MM.1S (cell line): ENCODE data around the gene ENTPD2.

Source experiments
- DNase-seq: peaks from one replicate; pipeline ENCODE4 v3.0.0-alpha.2; 2015
- H2AFZ ChIP-seq: fragments of 300-600 bp; sonication (generic); 2 replicates; pipeline ENCODE4 v1.6.0; 2016; ENCODE audit warnings: antibody characterized with exemption, low read length
- H3F3A ChIP-seq: fragments of 300-600 bp; sonication (generic); 2 replicates; pipeline ENCODE4 v1.6.1; 2016; ENCODE audit warnings: mild to moderate bottlenecking, antibody characterized with exemption, low read length, moderate library complexity, mixed read lengths; ENCODE audit not compliant: insufficient read depth
- H3K27ac ChIP-seq: fragments of 300-600 bp; sonication (generic); 2 replicates; pipeline ENCODE4 v1.5.1; 2016; ENCODE audit warnings: mild to moderate bottlenecking, low read length
- H3K27me3 ChIP-seq: fragments of 300-600 bp; sonication (generic); replicated peaks from 2 replicates; pipeline ENCODE4 v1.6.0; 2016; ENCODE audit warnings: low read length; ENCODE audit not compliant: insufficient read depth
- H3K36me3 ChIP-seq: fragments of 300-600 bp; sonication (generic); replicated peaks from 2 replicates; pipeline ENCODE4 v1.6.1; 2016; ENCODE audit warnings: mild to moderate bottlenecking, low read length, mixed read lengths; ENCODE audit not compliant: insufficient read depth
- H3K4me1 ChIP-seq: fragments of 300-600 bp; sonication (generic); 2 replicates; pipeline ENCODE4 v1.6.1; 2016; ENCODE audit warnings: low read length, mixed read lengths
- H3K4me2 ChIP-seq: fragments of 300-600 bp; sonication (generic); 2 replicates; pipeline ENCODE4 v1.6.0; 2016; ENCODE audit warnings: low read depth, low read length
- H3K4me3 ChIP-seq: fragments of 300-600 bp; sonication (generic); 2 replicates; pipeline ENCODE4 v1.5.1; 2016; ENCODE audit warnings: low read length, mixed read lengths
- H3K79me2 ChIP-seq: fragments of 300-600 bp; sonication (generic); 2 replicates; pipeline ENCODE4 v1.6.1; 2016; ENCODE audit warnings: mixed run types, low read length, mixed read lengths
- H3K9ac ChIP-seq: fragments of 300-600 bp; sonication (generic); 2 replicates; pipeline ENCODE4 v1.6.1; 2016; ENCODE audit warnings: low read length, mixed read lengths
- H3K9me2 ChIP-seq: fragments of 300-600 bp; sonication (generic); replicated peaks from 2 replicates; pipeline ENCODE4 v1.6.1; 2016; ENCODE audit warnings: mild to moderate bottlenecking, low read length, mixed read lengths; ENCODE audit not compliant: insufficient read depth
- H3K9me3 ChIP-seq: fragments of 300-600 bp; sonication (generic); replicated peaks from 2 replicates; pipeline ENCODE4 v1.6.1; 2016; ENCODE audit warnings: mild to moderate bottlenecking, low read length, mixed read lengths; ENCODE audit not compliant: insufficient read depth
- H4K20me1 ChIP-seq: fragments of 300-600 bp; sonication (generic); 2 replicates; pipeline ENCODE4 v1.6.1; 2016; ENCODE audit warnings: mild to moderate bottlenecking, low read length, moderate library complexity, mixed read lengths; ENCODE audit not compliant: insufficient read depth
- EZH2 ChIP-seq: fragments of 300-600 bp; sonication (generic); optimal IDR thresholded peaks from 2 replicates; pipeline ENCODE3; 2017; ENCODE audit warnings: low read depth, mild to moderate bottlenecking, antibody characterized with exemption, low read length, mixed read lengths
- EZH2phosphoT487 ChIP-seq: fragments of 300-600 bp; sonication (generic); IDR thresholded peaks from 2 replicates; pipeline ENCODE4 v1.6.1; 2018; ENCODE audit warnings: antibody characterized with exemption, low read length
- TF ChIP-seq, protein P1 (sequence below): fragments of 300-600 bp; sonication (generic); IDR thresholded peaks from 2 replicates; pipeline ENCODE4 v1.5.1; 2016; ENCODE audit warnings: antibody characterized with exemption, low read length, mixed read lengths

The ENTPD2 gene

DNA sequence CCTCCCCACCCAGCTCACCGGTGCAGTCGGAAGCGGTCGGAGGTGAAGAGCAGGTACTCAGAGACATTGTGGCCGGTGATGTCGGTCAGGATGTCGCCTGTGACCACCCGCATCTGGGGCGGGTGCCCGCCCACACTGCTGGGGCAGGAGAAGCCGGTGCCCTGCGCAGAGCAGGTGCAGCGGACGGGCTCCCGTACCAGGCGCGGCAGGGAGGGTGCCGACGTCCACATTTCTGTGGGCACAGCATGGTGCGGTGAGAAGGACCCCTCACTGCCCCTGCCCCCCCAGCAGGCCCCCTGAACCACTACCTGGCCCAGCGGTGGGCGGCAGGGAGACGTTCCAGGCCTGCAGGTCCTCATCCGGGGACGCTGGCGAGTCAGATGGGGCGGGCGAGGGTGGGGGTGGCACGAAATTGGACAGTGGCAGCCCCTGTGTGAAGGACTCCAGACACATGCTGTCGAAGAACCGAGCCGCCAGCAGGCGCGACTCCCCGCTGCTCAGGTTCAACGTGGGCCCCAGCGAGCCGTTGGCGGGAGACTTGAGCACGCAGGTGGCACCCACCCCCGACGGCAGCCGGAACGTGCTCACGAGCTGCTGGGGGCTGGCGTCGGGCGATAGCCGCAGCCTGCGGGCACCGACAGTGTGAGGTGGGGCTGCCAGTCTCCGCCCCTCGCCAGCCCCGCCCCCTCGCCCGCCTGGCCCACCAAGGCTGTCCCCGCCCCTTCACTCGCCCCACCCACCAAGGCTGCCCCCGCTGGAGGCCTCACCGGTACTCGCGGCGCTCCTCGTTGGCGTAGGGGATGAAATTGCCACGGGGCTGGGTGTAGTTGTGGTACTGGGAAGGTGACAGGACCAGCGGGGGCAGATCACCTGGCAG is 40.9 kb downstream of the ENTPD2 start:
- no peaks in the 10 kb centered on the region for H3K79me2 ChIP-seq
- H3K4me3 ChIP-seq: no peak overlapping the region
- peaks cover 34% of the 10 kb centered on the region for H3K27me3 ChIP-seq
- no peaks in the 10 kb centered on the region for H3F3A ChIP-seq
- H3K9me2 ChIP-seq: no peaks in the 10 kb centered on the region
- no peaks in the 10 kb centered on the region for H4K20me1 ChIP-seq
- no peaks in the 10 kb centered on the region for H3K4me1 ChIP-seq
- no peak overlapping the region for H3K9ac ChIP-seq
- no peak for DNase-seq
- no peak overlapping the region for H3K27ac ChIP-seq
- no peak overlapping the region for H3K4me2 ChIP-seq
- TF ChIP-seq EZH2phosphoT487 (no peak), EZH2 (no peak)
- TF ChIP-seq, protein P1, sequence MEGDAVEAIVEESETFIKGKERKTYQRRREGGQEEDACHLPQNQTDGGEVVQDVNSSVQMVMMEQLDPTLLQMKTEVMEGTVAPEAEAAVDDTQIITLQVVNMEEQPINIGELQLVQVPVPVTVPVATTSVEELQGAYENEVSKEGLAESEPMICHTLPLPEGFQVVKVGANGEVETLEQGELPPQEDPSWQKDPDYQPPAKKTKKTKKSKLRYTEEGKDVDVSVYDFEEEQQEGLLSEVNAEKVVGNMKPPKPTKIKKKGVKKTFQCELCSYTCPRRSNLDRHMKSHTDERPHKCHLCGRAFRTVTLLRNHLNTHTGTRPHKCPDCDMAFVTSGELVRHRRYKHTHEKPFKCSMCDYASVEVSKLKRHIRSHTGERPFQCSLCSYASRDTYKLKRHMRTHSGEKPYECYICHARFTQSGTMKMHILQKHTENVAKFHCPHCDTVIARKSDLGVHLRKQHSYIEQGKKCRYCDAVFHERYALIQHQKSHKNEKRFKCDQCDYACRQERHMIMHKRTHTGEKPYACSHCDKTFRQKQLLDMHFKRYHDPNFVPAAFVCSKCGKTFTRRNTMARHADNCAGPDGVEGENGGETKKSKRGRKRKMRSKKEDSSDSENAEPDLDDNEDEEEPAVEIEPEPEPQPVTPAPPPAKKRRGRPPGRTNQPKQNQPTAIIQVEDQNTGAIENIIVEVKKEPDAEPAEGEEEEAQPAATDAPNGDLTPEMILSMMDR: no peak
- H3K9me3 ChIP-seq: no peaks in the 10 kb centered on the region
- H2AFZ ChIP-seq: no peak overlapping the region
- no peaks in the 10 kb centered on the region for H3K36me3 ChIP-seq

GRCh38 chr9:137011907-137012675 is 41.8 kb downstream of the ENTPD2 start:
- H3K27ac ChIP-seq: no peak overlapping the region
- peaks cover 41% of the 10 kb centered on the region for H3K27me3 ChIP-seq
- no peaks in the 10 kb centered on the region for H3K9me3 ChIP-seq
- H3K4me1 ChIP-seq: no peaks in the 10 kb centered on the region
- H3K36me3 ChIP-seq: no peaks in the 10 kb centered on the region
- no peaks in the 10 kb centered on the region for H3F3A ChIP-seq
- TF ChIP-seq, protein P1: no peak
- H3K79me2 ChIP-seq: no peaks in the 10 kb centered on the region
- no peak for DNase-seq
- no peaks in the 10 kb centered on the region for H4K20me1 ChIP-seq
- no peak overlapping the region for H2AFZ ChIP-seq
- no peak overlapping the region for H3K4me2 ChIP-seq
- no peak overlapping the region for H3K9ac ChIP-seq
- no peaks in the 10 kb centered on the region for H3K9me2 ChIP-seq
- H3K4me3 ChIP-seq: no peak overlapping the region

DNA sequence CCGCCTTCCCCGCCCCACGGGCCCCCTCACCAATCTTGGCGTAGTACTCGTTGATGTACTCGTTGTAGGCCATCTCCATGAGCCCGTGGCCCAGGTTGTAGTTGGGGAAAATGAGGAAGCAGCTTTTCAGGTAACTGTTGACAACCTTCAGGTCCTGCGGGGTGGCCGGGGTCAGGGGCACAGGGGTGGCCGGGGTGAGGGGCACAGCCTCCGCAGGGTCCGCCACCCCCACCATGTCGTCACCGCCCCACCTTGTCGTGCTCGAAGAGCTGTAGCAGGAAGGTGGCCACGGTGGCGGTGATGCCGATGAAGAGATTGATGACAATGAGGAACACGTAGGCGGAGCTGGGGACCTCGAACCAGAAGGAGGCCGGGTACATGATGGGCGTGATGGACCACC is 42.7 kb downstream of the ENTPD2 start:
- no peak overlapping the region for H3K9ac ChIP-seq
- no peaks in the 10 kb centered on the region for H3K9me2 ChIP-seq
- H3K4me3 ChIP-seq: no peak overlapping the region
- no peak overlapping the region for H3K27ac ChIP-seq
- no peaks in the 10 kb centered on the region for H3K79me2 ChIP-seq
- H3K4me2 ChIP-seq: no peak overlapping the region
- H2AFZ ChIP-seq: no peak overlapping the region
- peaks cover 46% of the 10 kb centered on the region for H3K27me3 ChIP-seq
- no peak for DNase-seq
- H3K9me3 ChIP-seq: no peaks in the 10 kb centered on the region
- no peaks in the 10 kb centered on the region for H4K20me1 ChIP-seq
- no peaks in the 10 kb centered on the region for H3K4me1 ChIP-seq
- TF ChIP-seq, protein P1: no peak
- TF ChIP-seq EZH2phosphoT487 (no peak), EZH2 (no peak)
- no peaks in the 10 kb centered on the region for H3K36me3 ChIP-seq
- H3F3A ChIP-seq: no peaks in the 10 kb centered on the region
